ENCODE results near the gene CD2AP.
"Not testable (repeated sequence)": the region's sequence is repeated elsewhere in the genome, so short reads cannot be mapped to it uniquely, and the experiment has no call there.

Gene CD2AP

GRCh38 chr6:47630587-47630986, 153.0 kb downstream of the CD2AP start:
- DNase-seq (ENCODE audit: low read depth in 1 of 2, low spot score in 1 of 2): no peak

- no peak for DNase-seq (ENCODE audit: low read depth in 1 of 2, low spot score in 1 of 2)
Measured at GRCh38 chr6:47631269-47631772, 153.7 kb downstream of the CD2AP start.

- no peak for DNase-seq (ENCODE audit: low read depth in 1 of 2, low spot score in 1 of 2)
Measured at GRCh38 chr6:47631797-47632196, 154.2 kb downstream of the CD2AP start.

- DNase-seq (ENCODE audit: low read depth in 1 of 2, low spot score in 1 of 2): no peak
Measured at GRCh38 chr6:47633141-47633540, 155.6 kb downstream of the CD2AP start.

- DNase-seq (ENCODE audit: low read depth in 1 of 2, low spot score in 1 of 2): no peak
Measured at GRCh38 chr6:47634210-47635047, 156.8 kb downstream of the CD2AP start.

- DNase-seq (ENCODE audit: low read depth in 1 of 2, low spot score in 1 of 2): no peak
Measured at GRCh38 chr6:47646689-47647088, 169.1 kb downstream of the CD2AP start.

GRCh38 chr6:47647188-47647587, 169.6 kb downstream of the CD2AP start:
- DNase-seq (ENCODE audit: low read depth in 1 of 2, low spot score in 1 of 2): no peak

GRCh38 chr6:47647626-47648025, 170.0 kb downstream of the CD2AP start:
- not testable (repeated sequence) for DNase-seq (ENCODE audit: low read depth in 1 of 2, low spot score in 1 of 2)

GRCh38 chr6:47648031-47648430, 170.4 kb downstream of the CD2AP start:
- DNase-seq (ENCODE audit: low read depth in 1 of 2, low spot score in 1 of 2): no peak

GRCh38 chr6:47650553-47651432, 173.2 kb downstream of the CD2AP start:
- DNase-seq (ENCODE audit: low read depth in 1 of 2, low spot score in 1 of 2): no peak

- DNase-seq (ENCODE audit: low read depth in 1 of 2, low spot score in 1 of 2): no peak
Measured at GRCh38 chr6:47651505-47651944, 173.9 kb downstream of the CD2AP start.

GRCh38 chr6:47653706-47654105, 176.1 kb downstream of the CD2AP start:
- DNase-seq (ENCODE audit: low read depth in 1 of 2, low spot score in 1 of 2): no peak

GRCh38 chr6:47654255-47654654, 176.7 kb downstream of the CD2AP start:
- DNase-seq (ENCODE audit: low read depth in 1 of 2, low spot score in 1 of 2): no peak

- no peak for DNase-seq (ENCODE audit: low read depth in 1 of 2, low spot score in 1 of 2)
Measured at GRCh38 chr6:47655719-47656595, 178.4 kb downstream of the CD2AP start.

GRCh38 chr6:47661960-47662359, 184.4 kb downstream of the CD2AP start:
- no peak for DNase-seq (ENCODE audit: low read depth in 1 of 2, low spot score in 1 of 2)

- DNase-seq (ENCODE audit: low read depth in 1 of 2, low spot score in 1 of 2): no peak
Measured at GRCh38 chr6:47663462-47664216, 186.1 kb downstream of the CD2AP start.

GRCh38 chr6:47665112-47665511, 187.5 kb downstream of the CD2AP start:
- no peak for DNase-seq (ENCODE audit: low read depth in 1 of 2, low spot score in 1 of 2)

- no peak for DNase-seq (ENCODE audit: low read depth in 1 of 2, low spot score in 1 of 2)
Measured at GRCh38 chr6:47669684-47670513, 192.3 kb downstream of the CD2AP start.

GRCh38 chr6:47670851-47671250, 193.3 kb downstream of the CD2AP start:
- DNase-seq (ENCODE audit: low read depth in 1 of 2, low spot score in 1 of 2): no peak
